GM23248 (cell line): ENCODE results near the gene POLR2I.

Experiments
- EZH2 ChIP-seq: fragments of 200-600 bp; sonication (generic); IDR thresholded peaks from 2 replicates; pipeline ENCODE4 v1.6.1; 2018; ENCODE audit warnings: antibody characterized with exemption, mild to moderate bottlenecking; ENCODE audit not compliant: insufficient read depth, poor library complexity, severe bottlenecking
- EZH2phosphoT487 ChIP-seq: fragments of 200-600 bp; sonication (generic); IDR thresholded peaks from 2 replicates; pipeline ENCODE4 v1.6.1; 2018; ENCODE audit warnings: antibody characterized with exemption, moderate library complexity, mild to moderate bottlenecking, low read depth; ENCODE audit not compliant: insufficient read depth

- TF ChIP-seq EZH2 (no peak), EZH2phosphoT487 (no peak)
These were observed at the start of gene POLR2I for GRCh38 chr19:36114721-36115452.
